Retina (tissue), 1 donor: ENCODE results near the gene UNG.

ENCODE experiments used
- DNase-seq: peaks from one replicate; pipeline ENCODE4 v3.0.0-alpha.2; 2016

UNG gene

DNA sequence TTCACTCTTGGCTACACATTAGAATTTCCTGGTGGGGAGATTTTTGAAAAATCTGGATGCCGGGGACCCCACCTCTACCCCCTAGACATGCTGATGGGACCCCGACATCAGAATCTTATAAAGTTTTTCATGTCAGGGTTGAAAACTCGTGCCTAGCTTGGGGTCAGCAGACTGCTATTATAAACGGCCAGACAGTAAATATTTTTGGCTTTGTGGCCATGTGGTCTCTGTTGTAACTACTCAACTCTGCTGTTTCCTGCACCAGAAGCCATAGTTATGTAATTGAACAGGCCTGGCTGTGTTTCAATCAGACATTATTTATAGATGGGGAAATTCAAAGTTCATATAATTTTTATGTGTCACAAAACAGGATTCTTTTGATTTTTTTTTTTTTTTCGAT lies 60.6 kb downstream of the UNG start:
- no peak for DNase-seq

DNA sequence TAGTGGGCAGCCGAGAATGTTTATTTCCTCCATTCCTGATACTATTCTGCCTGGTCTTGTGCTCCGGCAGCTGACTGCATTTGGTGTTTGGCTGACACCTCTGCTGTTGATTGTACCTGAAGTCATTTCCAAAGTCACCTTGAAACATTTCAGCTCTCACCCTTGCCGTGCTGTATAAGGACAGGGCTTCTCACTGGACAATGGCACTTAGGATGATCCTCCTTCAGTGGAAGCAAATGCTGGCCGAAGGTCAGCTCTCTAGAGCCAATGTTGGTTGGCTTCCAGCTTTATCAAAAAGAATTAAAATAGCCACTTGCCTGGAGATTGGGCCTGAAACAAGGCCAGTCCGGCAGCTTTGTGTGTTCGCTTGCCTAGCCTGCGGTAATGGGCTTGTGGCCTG lies 63.0 kb downstream of the UNG start:
- DNase-seq = no peak
